NCI-H524 treated with DMSO at 0.1 percent for 48 hours (cell line): Measurements from ENCODE around the gene ZNF440.
"Not testable (repeated sequence)": the region's sequence is repeated elsewhere in the genome, so short reads cannot be mapped to it uniquely, and the experiment has no call there.

ENCODE experiments used
- DNase-seq: peaks from one replicate; lab custom pipeline; 2025; lab: John Stamatoyannopoulos, UW

The ZNF440 gene

DNA sequence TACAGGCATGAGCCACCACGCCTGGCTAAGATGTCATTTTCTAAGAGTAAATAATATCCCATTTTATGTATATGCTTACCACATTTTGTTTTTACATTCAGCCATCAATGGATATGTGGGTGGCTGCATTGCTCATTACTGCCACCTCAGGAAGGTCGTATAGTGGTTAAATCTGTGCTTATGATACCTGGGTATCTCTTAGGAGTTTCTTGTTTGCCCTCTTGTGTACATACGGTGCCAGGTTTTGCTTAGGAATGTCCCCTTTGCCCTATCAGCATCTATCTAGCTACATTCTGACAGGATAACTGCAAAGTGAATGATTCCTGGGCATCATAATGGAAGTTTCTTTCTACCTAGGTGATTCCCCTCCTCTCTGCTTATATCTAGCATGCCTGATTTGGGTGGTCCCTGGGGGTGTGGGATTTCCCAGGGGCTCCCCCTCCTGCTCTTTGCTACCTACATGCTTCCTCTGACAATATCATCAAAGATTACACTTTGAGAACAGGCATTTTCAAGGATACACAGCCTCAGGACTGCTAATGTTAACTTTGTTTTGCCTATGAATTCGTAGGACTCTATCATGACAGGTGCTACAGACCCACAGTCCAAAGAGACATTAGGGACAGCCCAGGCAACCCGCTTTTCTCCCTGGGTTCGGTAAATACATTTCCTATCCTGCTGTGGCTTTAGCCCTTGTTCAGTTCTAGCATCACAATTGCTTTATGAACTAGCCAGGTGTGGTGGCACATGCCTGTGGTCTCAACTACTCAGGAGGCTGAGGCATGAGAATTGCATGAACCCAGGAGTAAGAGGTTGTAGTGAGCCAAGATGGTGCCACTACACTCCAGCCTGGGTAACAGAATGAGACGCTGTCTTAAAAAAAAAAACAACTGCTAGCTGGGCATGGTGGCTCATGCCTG, 15.1 kb downstream of the ZNF440 start:
- not testable (repeated sequence) for DNase-seq

DNA sequence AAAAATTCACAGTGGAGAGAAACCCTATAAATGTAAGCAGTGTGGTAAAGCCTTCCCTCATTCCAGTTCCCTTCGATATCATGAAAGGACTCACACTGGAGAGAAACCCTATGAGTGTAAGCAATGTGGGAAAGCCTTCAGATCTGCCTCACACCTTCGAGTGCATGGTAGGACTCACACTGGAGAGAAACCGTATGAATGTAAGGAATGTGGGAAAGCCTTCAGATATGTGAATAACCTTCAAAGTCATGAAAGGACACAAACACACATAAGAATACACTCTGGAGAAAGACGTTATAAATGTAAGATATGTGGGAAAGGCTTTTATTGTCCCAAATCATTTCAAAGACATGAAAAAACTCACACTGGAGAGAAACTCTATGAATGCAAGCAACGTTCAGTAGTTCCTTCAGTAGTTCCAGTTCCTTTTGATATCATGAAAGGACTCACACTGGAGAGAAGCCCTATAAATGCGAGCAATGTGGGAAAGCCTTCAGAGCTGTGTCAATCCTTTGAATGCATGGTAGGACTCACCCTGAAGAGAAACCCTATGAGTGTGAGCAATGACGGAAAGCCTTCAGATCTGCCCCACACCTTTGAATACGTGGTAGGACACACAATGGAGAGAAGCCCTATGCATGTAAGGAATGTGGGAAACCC, 18.3 kb downstream of the ZNF440 start:
- no peak for DNase-seq

DNA sequence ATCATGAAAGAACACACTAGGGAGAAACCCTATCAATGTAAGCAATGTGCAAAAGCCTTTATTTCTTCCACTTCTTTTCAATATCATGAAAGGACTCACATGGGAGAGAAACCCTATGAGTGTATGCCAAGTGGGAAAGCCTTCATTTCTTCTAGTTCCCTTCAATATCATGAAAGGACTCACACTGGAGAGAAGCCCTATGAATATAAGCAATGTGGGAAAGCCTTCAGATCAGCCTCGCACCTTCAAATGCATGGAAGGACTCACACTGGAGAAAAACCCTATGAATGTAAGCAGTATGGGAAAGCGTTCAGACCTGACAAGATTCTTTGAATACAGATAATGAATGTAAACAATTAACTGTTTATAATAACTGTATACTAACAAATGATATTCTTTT, 19.5 kb downstream of the ZNF440 start:
- DNase-seq: no peak

DNA sequence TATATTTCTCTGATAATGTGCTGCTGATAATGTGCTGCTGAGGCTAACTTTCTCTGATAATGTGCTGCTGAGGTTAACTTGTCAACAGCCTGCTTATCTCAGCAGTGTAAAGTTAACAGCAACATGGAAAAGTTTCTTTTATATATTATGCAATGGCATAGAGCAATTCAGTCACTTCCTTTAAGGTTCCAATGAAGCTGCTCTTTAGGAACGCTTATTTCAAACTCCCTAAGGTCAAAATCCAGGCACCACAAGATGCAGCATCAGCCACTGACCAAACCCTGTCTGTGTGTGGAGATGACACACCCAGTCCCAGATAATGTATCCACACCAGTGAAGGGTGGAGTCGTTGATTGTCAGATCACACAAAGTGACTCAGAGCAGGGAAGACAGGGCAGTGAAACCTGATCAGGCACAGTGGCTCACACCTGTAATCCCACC, 21.6 kb downstream of the ZNF440 start:
- DNase-seq: not testable (repeated sequence)

DNA sequence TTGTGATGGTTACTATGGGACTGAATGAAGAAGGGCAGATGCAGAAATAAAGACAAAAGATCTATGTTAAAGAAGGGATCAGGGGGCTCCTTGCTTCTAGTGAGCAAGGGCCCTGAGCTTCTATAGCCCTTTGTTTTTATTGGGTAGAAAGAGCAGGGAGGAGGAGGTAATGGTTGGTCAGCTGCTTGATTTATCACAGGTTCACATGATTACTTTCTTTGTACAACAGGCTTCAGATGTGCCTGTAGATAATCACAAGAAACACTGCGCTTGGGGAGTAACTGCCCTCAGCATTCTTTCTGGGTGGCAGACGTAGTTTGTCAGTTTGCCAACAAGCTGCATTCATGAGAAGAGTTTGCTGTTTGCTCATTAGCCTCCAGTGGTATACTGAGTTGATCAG, 29.6 kb downstream of the ZNF440 start:
- DNase-seq: no peak

DNA sequence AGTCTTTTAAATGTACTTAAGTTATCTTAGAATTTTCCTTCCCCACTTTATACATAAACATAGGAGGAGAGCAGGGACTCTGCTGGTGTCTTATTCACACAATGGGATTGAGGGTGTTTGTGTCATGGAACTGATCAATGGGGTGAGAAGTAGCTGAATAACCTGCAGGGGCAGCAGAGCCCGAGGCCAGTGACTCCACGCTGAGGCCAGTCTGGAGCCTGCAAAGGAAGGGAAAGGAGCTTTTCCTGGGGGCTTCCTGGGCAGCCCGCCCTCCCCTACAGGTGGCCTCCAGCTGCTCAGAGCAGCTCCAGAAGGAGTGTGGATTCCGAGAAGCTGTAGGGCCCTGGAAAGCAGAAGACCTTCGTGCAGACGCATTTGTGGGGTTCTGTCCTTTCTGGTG, 33.5 kb downstream of the ZNF440 start:
- DNase-seq: not testable (repeated sequence)

DNA sequence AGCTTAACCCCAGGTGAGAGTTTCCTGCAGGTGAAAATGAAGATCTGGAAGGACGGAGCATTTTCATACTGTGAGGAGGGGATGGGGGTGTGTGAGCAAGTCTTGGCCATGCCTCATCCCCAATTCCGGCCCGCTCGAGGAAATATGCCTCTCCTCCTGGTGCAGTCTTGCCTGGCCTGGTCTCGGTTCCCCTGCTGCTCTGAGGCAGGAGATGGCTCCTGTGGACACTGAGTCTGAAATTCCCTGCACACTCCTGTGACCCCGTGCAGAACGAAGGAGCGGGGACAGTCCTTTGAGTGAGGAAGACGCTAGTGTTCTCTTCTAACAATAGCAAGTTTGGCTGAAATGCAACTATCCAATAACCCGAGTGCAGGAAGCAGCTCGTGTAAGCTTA, 34.1 kb downstream of the ZNF440 start:
- DNase-seq: no peak

DNA sequence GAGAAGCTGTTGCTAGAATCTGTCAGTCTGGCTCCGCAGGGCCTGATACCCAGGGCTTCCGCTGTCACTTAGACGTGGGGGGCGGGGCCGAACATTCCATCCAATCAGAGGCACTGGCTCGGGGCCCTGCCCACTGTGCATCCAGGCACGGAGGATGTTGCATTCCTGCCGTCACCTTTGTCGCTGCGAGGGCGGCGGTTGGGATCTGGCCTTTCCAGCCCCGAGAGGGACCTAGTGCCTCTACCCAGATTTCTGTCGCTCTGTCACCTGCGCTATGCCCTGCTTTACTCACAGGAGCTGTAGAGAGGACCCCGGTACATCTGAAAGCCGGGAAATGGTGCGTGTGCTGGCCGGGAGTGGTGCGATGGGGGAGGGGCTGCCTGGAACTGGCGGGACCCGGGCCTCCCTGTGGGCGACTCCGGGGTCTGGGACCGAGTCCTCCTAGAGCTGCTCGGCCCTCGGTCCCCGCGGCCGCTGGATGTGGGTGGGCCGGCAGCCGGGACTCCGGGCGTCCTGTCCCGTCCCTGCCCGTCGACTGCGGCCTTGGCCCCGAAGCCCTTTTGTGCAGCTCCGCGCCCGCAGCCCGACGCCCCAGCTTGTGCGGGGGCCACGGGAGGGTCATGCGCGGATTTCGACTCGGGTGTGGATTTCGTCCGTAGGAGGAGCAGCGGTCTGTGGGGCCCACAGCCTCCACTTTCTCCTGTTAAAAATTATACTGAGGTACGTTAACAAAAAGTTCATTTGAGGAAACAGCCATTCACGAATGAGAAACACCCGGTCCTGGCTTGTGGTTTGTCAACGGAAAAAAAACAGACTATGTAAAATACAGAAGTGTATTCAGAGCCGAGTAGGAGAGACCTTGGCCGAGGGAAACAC, 34.8 kb downstream of the ZNF440 start, which contains the start of gene ZNF439:
ZNF439 (plus strand) TSS at position 133 of the 876 bp plus-strand sequence; CDS start at position 275, 142 bp downstream.
- peak; percentile 59 for DNase-seq

DNA sequence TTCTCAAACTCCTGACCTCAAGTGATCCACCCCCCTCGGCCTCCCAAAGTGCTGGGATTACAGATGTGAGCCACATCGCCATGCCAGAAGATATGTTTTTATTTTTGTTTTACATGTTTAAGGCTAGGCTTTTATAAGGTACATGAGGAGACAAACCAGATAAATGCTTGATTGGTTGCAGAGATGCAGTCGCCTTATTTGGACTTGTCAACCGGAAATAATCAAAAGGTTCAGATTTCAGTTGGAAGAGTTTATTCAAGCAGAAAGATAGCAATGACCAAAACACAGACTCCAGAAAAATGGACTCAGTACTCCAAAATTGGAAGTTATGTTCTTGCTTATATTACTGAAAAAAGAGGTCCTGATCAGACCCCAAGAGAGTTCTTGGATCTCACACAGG, 36.2 kb downstream of the ZNF440 start:
- DNase-seq: not testable (repeated sequence)

DNA sequence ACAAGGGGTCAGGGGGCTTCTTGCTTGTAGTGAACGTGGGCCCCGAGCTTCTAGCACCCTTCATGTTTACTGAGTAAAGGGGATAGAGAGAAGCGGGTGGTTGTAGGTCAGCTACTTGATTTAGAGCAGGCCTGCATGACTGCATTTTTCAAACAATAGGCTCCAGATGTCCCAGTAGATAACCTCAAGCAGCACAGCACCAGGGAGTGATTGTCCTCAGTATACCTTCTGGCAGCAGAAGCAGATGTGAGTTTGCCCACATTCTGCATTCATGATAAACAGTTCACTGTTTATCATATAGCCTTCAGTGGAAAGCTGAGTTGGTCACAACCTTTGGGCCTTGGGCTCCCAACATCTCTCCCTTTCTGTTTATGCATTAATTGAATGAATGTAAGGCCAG, 39.3 kb downstream of the ZNF440 start:
- DNase-seq: no peak

DNA sequence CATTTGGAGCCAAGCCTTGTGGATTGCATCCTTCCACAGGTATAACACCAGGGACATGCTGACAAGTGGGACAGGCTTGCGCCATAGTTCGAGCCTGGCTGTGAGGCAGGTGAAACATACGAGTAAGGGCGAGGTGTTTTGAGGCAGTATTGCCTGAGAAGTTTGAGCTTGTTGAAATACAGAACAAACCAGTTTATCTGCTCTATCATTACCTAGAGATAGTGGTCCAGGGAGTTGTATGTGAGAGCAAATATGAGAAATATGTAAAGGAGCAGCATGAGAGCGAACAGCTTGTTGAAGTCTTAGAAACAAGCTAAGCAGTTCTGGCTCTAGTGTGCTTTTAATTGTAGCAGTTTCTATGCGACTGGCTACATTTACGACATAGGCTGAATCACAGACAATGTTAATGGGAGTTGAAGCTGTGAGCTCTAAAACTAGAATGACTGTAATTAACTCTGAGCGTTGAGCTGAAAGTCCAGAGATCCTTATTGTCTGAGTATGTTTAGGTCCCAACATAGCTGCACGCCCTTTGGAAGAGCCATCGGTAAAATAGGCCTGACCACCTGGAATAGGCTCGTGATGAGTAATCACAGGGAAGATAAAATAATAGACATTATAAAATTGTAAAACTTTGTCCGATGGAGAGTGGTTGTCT, 42.6 kb downstream of the ZNF440 start:
- DNase-seq: no peak

DNA sequence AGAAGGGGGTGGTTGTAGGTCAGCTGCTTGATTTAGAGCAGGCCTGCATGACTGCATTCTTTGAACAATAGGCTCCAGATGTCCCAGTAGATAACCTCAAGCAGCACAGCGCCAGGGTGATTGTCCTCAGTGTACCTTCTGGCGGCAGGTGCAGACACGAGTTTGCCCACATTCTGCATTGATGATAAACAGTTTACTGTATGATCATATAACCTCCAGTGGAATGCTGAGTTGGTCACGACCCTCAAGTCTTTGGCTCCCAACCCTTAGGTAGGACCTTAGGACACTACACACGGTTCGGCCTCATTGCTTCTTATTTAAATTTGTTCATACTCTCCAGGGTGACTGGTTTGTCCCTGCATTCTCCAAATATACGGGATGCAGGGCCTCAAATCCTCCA, 46.6 kb downstream of the ZNF440 start:
- DNase-seq: no peak

DNA sequence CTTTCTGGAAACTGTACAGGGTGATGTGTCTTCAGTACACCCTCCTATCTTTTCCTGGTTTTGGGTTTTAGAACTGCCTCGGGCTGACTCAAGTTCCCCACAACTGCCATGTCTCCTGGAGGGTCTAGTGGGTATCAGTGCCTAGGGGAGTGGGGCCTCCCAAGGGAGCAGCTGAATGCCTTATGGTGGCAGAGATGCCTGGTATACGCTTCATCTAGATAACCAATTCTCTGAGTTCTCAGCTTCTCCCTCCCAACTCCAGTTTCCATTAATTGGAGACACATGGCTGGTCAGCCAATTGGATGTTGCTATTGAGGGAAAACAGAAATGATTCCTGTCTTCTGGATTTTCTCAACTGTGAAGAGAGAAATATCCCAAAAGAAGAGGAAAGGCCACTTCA, 47.2 kb downstream of the ZNF440 start:
- DNase-seq: no peak

DNA sequence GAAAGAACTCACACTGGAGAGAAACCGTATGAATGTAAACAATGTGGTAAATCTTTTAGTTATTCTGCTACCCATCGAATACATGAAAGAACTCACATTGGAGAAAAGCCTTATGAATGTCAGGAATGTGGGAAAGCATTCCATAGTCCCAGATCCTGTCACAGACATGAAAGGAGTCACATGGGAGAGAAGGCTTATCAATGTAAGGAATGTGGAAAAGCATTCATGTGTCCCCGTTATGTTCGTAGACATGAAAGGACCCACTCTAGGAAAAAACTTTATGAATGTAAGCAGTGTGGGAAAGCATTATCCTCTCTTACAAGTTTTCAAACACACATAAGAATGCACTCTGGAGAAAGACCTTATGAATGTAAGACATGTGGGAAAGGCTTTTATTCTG, 53.7 kb downstream of the ZNF440 start:
- not testable (repeated sequence) for DNase-seq

DNA sequence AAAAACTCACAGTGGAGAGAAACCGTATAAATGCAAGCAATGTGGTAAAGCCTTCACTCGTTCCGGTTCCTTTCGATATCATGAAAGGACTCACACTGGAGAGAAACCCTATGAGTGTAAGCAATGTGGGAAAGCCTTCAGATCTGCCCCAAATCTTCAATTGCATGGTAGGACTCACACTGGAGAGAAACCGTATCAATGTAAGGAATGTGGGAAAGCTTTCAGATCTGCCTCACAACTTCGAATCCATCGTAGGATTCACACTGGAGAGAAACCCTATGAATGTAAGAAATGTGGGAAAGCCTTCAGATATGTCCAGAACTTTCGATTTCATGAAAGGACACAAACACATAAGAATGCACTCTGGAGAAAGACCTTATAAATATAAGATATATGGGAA, 54.1 kb downstream of the ZNF440 start:
- DNase-seq: no peak

DNA sequence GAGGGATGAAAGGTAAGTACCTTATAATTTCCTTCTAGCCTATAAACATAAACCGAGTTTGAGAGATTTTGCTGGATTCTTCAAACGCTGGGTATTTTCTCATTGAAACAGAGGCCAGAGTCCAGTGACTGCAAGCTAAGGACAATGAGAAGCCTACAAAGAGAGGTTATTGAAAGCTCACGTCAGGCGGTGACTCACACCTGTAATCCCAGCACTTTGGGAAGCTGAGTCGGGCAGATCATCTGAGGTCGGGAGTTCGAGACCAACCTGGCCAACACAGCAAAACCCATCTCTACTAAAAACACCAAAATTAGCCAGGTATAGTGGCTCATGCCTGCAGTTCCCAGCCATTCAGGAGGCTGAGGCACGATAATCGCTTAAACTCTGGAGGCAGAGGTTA, 58.6 kb downstream of the ZNF440 start:
- no peak for DNase-seq

DNA sequence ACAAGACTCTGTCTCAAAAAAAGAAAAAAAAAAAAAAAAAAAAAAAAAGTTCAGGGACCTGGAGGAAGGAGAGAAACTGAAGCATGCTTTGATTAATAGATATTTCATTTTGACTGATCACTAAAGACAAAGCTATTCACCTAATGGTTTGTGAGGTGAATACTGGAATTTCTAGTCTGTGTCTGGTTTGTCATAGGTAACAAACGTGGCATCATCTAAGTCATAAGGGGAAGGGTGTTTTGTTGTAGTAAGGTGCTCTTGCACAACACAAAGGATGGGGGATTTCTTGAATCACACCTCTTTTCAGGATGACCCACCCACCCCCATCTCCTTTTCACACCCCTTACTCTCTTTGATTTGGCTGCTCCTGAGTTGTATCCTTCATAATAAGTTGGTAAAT, 59.7 kb downstream of the ZNF440 start:
- no peak for DNase-seq

DNA sequence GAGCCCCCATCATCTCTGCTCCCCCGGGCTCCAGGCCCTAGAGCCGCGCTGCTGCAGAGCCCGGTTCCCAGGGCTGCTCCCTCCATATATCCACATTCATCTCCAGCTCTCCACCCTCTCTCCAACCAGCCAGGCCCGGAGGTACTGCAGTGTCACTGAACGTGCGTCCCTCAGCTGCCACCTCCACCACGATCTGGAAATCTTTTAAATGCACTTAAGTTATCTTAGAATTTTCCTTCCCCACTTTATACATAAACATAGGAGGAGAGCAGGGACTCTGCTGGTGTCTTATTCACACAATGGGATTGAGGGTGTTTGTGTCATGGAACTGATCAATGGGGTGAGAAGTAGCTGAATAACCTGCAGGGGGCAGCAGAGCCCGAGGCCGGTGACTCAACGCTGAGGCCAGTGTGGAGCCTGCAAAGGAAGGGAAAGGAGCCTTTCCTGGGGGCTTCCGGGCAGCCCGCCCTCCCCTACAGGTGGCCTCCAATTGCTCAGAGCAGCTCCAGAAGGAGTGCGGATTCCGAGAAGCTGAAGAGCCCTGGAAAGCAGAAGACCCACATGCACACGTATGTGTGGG, 65.7 kb downstream of the ZNF440 start:
- DNase-seq: not testable (repeated sequence)

DNA sequence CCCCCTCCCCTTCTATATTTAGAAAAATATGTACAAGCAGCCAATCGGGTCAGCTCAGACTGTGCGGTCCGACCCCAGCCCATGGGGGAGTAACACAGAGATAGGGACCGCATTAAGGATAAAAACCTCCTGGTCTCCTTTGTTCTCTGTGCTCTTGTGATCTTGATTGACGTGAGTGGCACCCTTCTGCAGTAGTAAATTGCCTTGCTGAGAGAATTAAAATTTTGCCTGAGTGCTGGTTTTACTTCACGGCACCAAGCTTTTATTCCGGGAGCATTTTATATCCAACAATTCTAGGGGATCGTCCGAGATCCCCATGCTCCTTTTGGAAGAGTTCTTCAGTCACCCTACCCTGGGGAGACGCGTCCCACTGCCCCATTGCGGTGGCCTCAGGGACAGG, 66.5 kb downstream of the ZNF440 start:
- no peak for DNase-seq

DNA sequence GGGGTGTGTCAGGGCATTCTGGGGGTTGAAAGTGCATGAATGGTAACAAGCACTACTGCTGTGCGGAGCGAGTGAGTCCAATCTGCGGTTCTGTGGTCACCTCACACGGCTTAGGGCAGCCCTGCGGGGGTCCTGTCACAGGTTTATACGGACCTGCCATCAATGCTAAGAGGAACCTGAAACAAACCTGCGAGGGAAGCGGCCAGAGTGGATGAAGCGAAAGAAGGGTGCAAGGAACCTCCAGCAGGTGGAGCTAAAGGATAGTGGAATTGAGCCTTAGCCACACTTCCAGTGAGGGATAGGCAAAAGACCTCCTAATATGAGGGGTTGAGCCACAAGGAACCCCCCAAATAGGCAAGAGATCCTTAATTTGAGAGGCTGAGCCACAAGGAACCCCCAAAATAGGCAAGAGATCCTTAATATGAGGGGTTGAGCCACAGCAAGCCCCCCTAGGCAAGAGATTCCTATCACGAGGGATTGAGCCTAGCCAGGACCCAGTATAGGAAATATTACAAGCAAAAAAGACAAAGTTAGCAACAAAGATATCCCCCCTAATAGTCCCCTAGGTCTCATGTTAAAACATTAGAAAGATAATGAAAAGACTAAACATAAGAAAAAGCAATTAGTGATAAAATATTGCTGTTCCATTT, 67.2 kb downstream of the ZNF440 start:
- DNase-seq: peak; percentile 23

DNA sequence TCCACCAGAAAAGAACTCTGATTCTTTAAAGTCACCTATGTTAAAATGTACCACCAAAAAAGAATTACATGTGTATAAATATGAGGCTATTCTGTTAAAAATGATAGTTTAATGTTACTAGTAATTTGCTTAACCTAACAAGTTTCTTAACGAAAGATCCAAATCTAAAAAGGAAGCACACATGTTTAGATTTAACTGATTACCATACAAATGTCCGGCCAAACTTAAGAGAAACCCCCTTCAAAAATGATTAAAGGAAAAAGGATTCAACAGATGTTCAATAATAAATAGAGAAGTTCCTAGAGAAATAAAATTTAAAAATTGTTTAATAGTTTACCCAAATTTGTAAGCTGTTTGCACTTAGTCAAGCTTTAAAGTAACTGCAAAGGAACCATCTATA, 68.5 kb downstream of the ZNF440 start:
- DNase-seq: no peak
